Measurements from ENCODE around the gene NEURL1B.

DNA sequence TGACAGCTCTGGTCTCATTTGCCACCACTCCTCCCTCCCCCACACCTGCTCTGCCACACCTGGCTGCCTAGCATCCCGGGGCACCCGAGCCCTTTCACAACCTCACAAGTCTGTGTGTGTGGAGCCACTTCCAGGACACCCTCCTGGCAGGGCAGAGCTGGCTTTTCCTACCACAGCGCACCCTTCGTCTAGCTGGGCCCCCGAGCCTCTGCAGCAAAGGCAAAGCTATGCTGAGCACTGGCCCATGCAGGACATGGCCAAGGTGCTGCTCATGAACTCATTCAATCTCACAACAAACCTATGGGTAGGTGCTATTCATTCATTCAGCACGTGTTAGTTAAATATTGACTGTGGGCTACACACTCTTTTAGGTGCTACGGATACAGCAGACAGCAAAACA lies 86.5 kb downstream of the NEURL1B start:
- TF ChIP-seq, protein P1, sequence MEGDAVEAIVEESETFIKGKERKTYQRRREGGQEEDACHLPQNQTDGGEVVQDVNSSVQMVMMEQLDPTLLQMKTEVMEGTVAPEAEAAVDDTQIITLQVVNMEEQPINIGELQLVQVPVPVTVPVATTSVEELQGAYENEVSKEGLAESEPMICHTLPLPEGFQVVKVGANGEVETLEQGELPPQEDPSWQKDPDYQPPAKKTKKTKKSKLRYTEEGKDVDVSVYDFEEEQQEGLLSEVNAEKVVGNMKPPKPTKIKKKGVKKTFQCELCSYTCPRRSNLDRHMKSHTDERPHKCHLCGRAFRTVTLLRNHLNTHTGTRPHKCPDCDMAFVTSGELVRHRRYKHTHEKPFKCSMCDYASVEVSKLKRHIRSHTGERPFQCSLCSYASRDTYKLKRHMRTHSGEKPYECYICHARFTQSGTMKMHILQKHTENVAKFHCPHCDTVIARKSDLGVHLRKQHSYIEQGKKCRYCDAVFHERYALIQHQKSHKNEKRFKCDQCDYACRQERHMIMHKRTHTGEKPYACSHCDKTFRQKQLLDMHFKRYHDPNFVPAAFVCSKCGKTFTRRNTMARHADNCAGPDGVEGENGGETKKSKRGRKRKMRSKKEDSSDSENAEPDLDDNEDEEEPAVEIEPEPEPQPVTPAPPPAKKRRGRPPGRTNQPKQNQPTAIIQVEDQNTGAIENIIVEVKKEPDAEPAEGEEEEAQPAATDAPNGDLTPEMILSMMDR (IDR thresholded peaks at IDR 0.05) = no peak
- TF ChIP-seq POLR2A (IDR thresholded peaks at IDR 0.05) = no peak
- TF ChIP-seq POLR2AphosphoS5 (IDR thresholded peaks at IDR 0.05; ENCODE audit: insufficient read depth in 1 of 2, low read depth in 1 of 2) = no peak
